Measurements from ENCODE around the gene ADAMTS6.

ADAMTS6 gene

DNA sequence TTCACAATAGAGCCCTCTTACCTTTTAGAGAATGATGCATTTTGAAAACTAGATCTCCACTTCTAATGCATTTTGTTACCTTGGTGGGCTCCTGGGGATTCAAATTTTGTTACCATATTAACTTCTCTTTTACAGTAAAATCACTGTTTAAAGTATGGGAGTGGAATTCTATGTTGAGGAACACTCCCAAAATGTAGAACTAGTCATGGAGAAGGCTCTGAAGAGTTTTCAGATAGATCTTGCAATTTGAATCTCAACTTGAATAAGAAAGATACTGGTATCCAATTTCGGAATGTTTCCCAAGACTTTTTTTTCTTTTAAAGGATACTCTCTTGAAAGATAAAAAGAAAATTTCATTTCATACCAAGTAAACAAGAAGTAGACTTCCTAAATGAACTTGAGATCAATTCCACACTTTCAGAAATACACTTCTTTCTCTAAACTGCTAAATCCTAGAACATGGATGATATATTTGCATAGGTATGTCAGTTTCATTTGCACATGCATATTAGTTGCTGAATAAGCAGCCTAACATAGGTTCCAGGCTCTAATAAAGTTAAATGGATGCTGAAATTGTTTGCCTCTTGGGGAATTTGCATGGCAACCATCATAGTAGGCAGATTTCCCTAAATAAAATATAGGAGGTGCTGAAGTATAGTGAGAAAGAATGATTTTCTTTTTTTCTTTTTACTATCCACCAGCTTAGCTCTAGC lies 205.4 kb downstream of the ADAMTS6 start:
- DNase-seq = no peak

- no peak for DNase-seq
Observed at GRCh38 chr5:65271906-65272305, 209.8 kb downstream of the ADAMTS6 start.

DNA sequence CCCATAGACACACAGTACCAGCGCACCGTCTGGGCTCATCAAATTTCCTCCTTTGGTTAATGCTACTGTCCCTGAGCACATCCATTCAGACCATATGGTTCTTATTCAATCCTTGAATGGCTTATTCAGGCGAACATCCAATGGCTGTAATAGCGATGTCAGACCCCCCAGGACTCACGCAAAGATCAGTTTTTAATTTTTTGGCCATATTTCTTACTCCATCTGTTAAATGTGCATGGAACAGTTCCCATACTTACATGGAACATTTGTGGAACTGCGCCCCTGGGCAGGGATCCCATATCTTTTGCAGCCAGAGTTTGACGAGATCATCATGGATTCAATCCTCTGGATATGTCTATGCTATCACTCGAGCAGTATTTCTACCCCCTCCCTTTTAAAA lies 213.2 kb downstream of the ADAMTS6 start:
- DNase-seq = no peak

- no peak for DNase-seq
Observed at GRCh38 chr5:65264420-65264819, 217.3 kb downstream of the ADAMTS6 start.

- no peak for DNase-seq
Observed at GRCh38 chr5:65263321-65263720, 218.4 kb downstream of the ADAMTS6 start.

DNA sequence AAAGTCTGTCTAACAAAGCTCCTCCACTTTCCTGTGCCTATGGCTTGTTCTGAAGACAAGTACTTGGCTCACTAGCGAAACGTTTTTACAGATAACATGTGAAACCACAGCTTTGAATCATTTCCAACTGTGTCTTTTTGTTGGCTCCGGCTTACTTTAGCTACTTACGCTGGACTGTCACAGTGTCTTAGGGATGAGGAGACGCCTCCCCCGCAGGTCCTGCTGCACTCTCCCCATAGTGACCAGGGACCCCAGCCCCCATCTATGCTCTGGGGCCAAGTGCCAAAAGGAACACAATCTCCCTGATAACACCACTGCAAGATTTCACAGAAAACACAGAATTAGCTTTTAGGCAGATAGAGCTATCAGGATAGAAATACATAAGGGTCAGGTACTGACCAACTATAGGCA lies 219.1 kb downstream of the ADAMTS6 start:
- DNase-seq = no peak

- peak; percentile 28 for DNase-seq
Observed at GRCh38 chr5:65262096-65262495, 219.6 kb downstream of the ADAMTS6 start.

- DNase-seq = no peak
Observed at GRCh38 chr5:65261499-65261898, 220.2 kb downstream of the ADAMTS6 start.

GRCh38 chr5:65255294-65255693 lies 226.4 kb downstream of the ADAMTS6 start:
- DNase-seq = no peak

DNA sequence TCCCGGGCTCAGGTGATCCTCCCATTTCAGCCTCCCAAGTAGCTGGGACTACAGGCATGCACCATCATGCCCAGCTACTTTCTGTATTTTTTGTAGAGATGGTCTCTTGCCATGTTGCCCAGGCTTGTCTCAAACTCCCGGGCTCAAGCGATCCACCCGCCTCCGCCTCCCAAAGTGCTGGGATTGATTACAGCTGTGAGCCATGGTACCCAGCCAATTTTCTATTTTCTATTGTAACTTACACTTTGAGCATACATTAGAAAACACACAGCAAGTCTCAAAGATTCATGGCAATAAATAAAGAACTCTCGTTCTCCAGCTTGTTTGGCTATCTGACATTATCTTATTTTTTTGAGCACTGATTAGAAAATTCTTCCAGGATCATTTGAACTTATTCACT lies 228.7 kb downstream of the ADAMTS6 start:
- no peak for DNase-seq

DNA sequence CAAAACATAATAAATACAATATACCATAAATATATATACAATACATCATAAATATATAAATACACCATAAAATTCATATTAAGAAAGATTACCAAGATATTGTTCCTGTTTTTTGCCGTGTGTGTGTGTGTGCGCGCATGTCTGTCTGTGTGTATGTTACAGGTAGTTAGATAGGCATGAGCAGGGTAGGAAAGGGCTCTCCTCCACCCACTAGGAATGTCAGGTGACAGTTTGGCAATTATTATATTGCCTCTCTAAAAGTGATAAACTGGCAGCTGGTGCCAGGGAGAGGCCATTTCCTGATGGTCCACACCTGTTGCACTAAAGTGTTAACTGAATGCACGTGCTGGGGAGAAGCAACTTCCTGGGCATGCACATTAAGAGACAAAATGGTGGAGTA lies 232.8 kb downstream of the ADAMTS6 start:
- DNase-seq = no peak

DNA sequence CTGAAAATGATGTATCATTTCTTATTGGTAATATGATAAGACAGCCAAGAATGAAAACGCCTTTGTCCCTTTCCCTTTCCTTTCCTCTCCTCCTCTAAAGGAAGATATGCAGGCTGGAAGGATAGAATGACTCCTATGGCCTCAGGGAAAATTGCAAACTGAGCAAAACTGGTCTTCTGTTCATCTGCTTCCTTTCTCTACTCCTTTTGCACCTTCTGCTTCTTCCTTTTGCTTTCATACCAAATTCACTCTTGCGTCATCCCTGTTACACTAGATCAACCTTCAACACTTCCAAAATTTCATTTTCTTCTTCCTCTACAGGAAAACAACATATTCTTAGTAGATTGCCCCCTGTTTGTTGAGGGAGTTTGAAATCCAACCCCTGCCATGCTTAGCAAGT lies 234.1 kb downstream of the ADAMTS6 start:
- no peak for DNase-seq

DNA sequence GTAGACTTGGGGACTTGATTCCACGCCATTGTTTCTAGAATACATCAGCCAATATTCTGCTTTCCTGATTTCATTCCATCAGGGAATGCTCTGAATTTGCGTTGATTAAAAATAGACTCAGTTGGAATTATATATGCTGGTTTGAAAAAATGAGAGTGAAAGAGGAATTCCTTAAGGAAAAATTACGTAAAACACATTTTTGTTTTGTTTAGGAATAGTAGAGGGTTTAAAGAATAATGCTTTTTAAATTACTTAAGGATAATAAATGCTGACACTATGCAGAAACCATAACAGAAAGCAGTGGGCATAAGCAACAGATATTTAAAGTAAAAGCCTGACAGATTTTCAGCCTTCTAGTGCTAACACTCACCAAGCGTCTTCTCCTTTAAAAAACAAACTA lies 235.0 kb downstream of the ADAMTS6 start:
- DNase-seq = no peak

DNA sequence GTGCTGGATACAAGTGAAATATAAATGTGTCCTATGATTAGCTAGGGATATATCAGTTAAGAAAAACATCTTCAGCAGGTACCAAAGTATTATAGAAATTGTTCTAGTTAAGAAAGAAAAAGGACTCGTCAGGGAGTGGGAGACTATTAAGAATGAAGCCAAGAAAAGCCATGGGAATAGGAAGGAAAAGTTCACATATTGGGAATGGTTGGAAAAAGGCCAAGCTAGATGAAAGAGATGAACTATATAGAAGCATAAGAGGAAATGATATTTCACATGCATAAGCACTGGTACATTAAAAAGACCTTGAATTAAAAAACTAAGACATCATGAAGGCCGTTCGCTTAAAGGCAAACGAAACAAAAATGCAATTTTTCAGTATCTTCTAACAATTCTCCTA lies 237.7 kb downstream of the ADAMTS6 start:
- DNase-seq = no peak

- no peak for DNase-seq
Observed at GRCh38 chr5:65243161-65243560, 238.6 kb downstream of the ADAMTS6 start.

DNA sequence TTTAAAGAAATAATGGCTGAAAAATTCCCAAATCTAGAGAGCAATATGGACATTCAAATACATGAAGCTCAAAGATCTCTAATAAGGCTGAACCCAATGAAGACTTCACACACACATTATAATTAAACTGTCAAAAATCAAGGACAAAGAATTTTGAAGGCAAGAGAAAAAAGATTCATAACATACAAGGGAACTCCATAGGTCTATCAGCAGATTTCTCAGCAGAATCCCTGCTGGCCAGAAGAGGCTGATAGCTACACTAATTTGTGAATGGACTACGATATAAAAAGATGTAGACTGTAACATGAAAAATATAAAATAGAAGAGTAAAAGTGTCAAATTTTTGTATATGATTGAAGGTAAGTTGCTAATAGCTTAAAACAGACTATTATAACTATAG lies 251.9 kb downstream of the ADAMTS6 start:
- no peak for DNase-seq

DNA sequence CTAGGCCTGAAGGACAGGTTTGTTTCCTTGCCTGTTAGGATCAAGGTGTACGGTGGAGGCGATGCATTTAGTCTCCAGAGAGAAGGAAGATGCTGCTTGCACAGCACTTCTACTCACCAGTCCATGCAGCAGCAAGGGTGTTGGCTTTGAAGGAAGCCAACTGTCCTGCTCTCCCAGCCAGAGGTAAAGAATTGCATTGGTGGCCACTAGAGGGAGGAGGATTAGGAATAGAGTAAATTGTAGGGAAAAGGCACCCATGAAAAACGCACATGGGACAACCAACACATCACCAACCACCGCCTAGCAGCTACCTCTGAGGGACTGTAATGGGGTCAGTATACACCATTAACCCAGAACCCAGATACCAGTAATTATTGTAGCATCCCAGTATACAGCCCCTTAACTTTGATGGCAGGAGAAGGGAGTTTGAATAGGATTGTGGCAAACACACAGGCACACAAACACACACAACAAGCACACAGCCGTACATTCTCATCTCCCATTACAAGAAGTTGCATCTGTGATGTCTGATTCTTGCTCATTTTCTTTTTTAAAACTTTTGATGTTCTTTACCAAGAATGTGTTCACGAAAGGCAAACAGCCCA lies 267.7 kb downstream of the ADAMTS6 start:
- peak; percentile 24 for DNase-seq

DNA sequence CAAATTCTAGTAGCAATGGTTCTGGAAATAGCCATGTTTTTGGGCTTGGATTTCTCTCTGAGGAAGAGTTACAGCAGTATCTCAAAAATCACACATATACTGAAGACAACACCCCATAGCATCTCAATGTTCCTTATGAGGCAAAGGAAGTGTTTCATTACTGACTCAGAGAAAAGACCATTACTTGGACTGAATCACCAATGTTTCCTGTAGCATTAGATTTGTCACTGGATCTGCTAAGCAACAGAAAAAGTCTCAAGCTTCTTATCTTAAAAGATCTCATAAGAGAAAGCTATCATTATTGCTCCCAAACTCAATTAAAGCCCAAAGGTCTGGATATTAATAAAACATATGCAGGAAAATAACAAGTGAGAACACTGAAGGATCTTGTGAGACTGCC lies 272.4 kb downstream of the ADAMTS6 start:
- DNase-seq = no peak

DNA sequence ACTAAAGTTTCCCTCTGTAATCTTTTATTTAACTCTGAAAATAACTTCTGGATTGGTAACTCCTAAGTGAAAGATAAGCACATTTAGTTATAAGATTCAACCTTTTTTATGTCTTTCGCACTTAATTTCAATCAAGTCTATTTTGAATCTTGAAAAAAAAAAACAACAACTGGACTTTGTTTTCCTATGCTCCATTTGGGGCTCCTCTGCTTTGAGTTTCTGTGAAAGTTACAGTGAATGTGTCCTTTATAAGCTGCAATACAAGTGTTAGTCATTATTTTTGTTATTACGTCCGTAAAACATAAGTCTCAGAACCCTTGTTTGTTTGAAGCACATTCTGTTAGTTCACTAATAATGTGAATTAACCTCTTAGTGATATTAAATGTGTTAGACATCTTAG lies 276.8 kb downstream of the ADAMTS6 start:
- no peak for DNase-seq

- no peak for DNase-seq
Observed at GRCh38 chr5:65203746-65204145, 278.0 kb downstream of the ADAMTS6 start.

DNA sequence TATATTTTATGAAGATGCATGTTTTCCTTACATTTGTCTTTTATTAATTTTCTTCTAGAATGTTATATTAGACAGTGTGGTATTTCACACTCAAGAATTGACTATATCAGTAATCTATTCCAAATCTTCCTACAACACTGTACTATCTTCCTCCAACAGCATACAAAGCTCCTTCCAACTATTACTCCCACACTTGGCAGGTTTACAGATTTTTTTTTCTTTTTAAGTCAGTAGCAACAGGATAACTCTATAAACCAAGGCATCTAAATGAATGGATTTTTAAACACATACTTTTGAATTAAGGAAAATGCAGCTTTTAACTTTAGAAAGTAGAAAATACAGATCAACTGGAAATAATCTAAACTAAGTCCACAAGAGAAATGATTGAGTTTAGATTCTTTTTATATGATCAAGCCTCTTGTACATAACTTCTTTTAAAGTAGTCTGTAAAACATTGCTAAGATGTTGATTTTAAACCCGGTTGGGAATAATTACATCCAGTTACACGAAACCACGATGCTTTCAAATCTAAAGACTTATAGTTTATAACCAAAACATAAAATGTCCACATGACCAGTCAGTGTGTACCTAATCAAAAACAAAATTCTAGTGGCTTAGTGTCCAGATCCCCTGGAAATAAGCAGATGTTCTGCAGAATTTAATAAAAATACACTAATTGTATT lies 281.6 kb downstream of the ADAMTS6 start:
- DNase-seq = no peak

GRCh38 chr5:65198456-65199120 lies 283.1 kb downstream of the ADAMTS6 start:
- DNase-seq = no peak

DNA sequence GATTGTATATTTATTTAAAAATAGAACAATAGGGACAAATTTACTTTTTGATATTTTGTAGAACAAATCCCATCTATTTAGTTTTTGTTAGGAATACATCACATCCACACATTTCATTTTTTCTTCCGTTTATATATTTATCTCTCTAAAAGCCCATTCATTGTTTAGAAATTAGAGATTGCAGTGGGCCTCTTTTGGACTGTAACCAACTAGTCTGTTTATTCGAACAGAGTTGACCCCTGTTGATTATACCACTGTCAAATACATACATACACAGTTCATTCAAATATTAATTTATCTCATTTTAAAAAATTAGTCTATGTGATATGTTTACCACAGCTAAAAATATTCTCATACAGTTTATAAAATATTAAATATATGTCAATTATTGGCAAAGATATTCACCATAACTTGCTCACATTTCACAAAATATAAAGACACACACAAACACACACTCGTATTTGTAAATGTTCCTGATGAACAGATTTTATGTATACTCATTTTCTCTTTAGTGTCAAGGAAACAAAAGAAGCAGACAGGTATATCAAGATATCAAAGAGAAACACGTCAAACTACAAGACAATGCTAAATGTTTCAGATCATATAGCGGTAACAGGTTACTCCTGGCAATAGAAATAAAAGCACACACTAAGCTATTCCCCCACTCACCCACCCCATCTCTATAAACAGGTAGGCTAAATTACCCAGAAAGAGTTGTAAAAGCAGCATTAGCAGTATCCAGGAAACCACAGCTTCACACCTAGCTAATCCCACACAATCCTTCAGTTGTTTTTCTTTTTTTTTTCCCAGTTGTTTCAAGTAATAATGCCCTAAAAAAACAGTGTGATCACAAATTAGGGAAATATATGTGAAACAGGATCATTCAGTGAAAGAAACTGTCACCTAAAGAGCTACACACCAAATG lies 283.9 kb downstream of the ADAMTS6 start:
- no peak for DNase-seq

Data from RPMI8226 (cell line).